CD14-positive monocyte (primary cell): ENCODE measurements around the gene TRAPPC3L. TPM values are rescaled to one million over a fixed set of nuclear protein-coding genes. Genes with fewer than 3 reads are reported as not detected.

Experiments used
- DNase-seq, 3 donors: peaks; one replicate each; pipeline ENCODE4 v3.0.0-alpha.2; 2011 to 2022
- H2AFZ ChIP-seq: 2 replicates; pipeline ENCODE4 v1.6.0; 2012; ENCODE audit warnings: mild to moderate bottlenecking, low read depth, low read length, inconsistent platforms; ENCODE audit not compliant: insufficient read depth, poor library complexity, severe bottlenecking
- H3K27ac ChIP-seq, 2 donors: 1 replicate in 1 of 2; 2 replicates in 1 of 2; pipeline ENCODE4 v1.5.1; 2012 to 2013; ENCODE audit warnings: low read length in 2 of 2, control low read depth in 1 of 2, inconsistent platforms in 1 of 2, low read depth in 1 of 2, mild to moderate bottlenecking in 1 of 2
- H3K27me3 ChIP-seq, 2 donors: one replicate each; pipeline versions ENCODE4 v1.6.0 to v1.6.1; 2011 to 2013; ENCODE audit warnings: low read length in 2 of 2; ENCODE audit not compliant: control insufficient read depth in 2 of 2, insufficient read depth in 2 of 2
- H3K36me3 ChIP-seq, 2 donors: replicated peaks in 1 of 2; 1 replicate in 1 of 2; 2 replicates in 1 of 2; pipeline versions ENCODE4 v1.5.1 to v1.6.1; 2012 to 2013; ENCODE audit warnings: low read length in 2 of 2, control low read depth in 1 of 2, inconsistent platforms in 1 of 2, mild to moderate bottlenecking in 1 of 2; ENCODE audit not compliant: insufficient read depth in 2 of 2, control insufficient read depth in 1 of 2
- H3K4me1 ChIP-seq, 2 donors: 1 replicate in 1 of 2; 2 replicates in 1 of 2; pipeline versions ENCODE4 v1.5.1 to v1.6.1; 2012 to 2013; ENCODE audit warnings: low read length in 2 of 2, control low read depth in 1 of 2, inconsistent platforms in 1 of 2, mild to moderate bottlenecking in 1 of 2, moderate library complexity in 1 of 2; ENCODE audit not compliant: insufficient read depth in 2 of 2, control insufficient read depth in 1 of 2
- H3K4me2 ChIP-seq: replicated peaks from 2 replicates; pipeline ENCODE3; 2012; ENCODE audit warnings: low read length, moderate library complexity, mild to moderate bottlenecking; ENCODE audit not compliant: poor library complexity, severe bottlenecking; ENCODE audit errors: extremely low read depth
- H3K4me3 ChIP-seq, 3 experiments: fragments of 200-600 bp in 1 of 3; sonication (generic) in 1 of 3; replicated peaks in 1 of 3; 1 replicate in 2 of 3; 2 replicates in 1 of 3; pipeline ENCODE4 v1.5.1; 2011 to 2013; ENCODE audit warnings: low read length in 3 of 3, mild to moderate bottlenecking in 3 of 3, control low read depth in 2 of 3, low read depth in 2 of 3, inconsistent platforms in 1 of 3, moderate library complexity in 1 of 3
- H3K79me2 ChIP-seq: 2 replicates; pipeline ENCODE4 v1.6.0; 2012; ENCODE audit warnings: mild to moderate bottlenecking, control low read depth, inconsistent platforms, low read length, moderate library complexity; ENCODE audit not compliant: insufficient read depth
- H3K9ac ChIP-seq: 2 replicates; pipeline ENCODE4 v1.6.0; 2017; ENCODE audit warnings: low read length, mild to moderate bottlenecking; ENCODE audit not compliant: insufficient read depth, poor library complexity, severe bottlenecking
- H3K9me3 ChIP-seq, 2 donors: replicated peaks in 1 of 2; 1 replicate in 1 of 2; 2 replicates in 1 of 2; pipeline versions ENCODE4 v1.5.1 to v1.6.1; 2012 to 2013; ENCODE audit warnings: low read length in 2 of 2, control low read depth in 1 of 2; ENCODE audit not compliant: control insufficient read depth in 1 of 2, insufficient read depth in 1 of 2
- H4K20me1 ChIP-seq: 2 replicates; pipeline ENCODE4 v1.6.0; 2012; ENCODE audit warnings: mild to moderate bottlenecking, low read length, control low read depth, moderate library complexity; ENCODE audit not compliant: insufficient read depth
- H3K27ac Mint-ChIP-seq, 7 donors: one replicate each; pipeline ENCODE4 v1.8.0; 2020; ENCODE audit warnings: mild to moderate bottlenecking in 7 of 7, mixed read lengths in 7 of 7, moderate library complexity in 6 of 7, inconsistent platforms in 2 of 7
- H3K27me3 Mint-ChIP-seq, 3 donors: one replicate each; pipeline ENCODE4 v1.8.0; 2021 to 2022; ENCODE audit warnings: low read depth in 3 of 3, mild to moderate bottlenecking in 3 of 3, mixed read lengths in 3 of 3, moderate library complexity in 3 of 3, inconsistent platforms in 1 of 3
- H3K36me3 Mint-ChIP-seq, 2 donors: one replicate each; pipeline ENCODE4 v1.8.0; 2020; ENCODE audit warnings: mixed read lengths in 2 of 2, inconsistent platforms in 1 of 2, mild to moderate bottlenecking in 1 of 2
- H3K4me1 Mint-ChIP-seq: one replicate; pipeline ENCODE4 v1.8.0; 2020; ENCODE audit warnings: mild to moderate bottlenecking, mixed read lengths
- H3K4me3 Mint-ChIP-seq, 2 donors: one replicate each; pipeline ENCODE4 v1.8.0; 2020; ENCODE audit warnings: mild to moderate bottlenecking in 2 of 2, mixed read lengths in 2 of 2, moderate library complexity in 1 of 2
- H3K9me3 Mint-ChIP-seq, 7 donors: one replicate each; pipeline ENCODE4 v1.8.0; 2020 to 2022; ENCODE audit warnings: mixed read lengths in 7 of 7, mild to moderate bottlenecking in 6 of 7, moderate library complexity in 6 of 7, inconsistent platforms in 2 of 7
- CTCF ChIP-seq: fragments of 200-600 bp; IDR thresholded peaks from one replicate; pipeline ENCODE4 v1.8.0; 2022; ENCODE audit warnings: antibody characterized with exemption, mild to moderate bottlenecking
- WGBS: methylation state at CpG from one replicate; pipeline ENCODE4 v1.1.5; 2013; ENCODE audit warnings: missing lambda C conversion rate; ENCODE audit not compliant: insufficient coverage; 5-methylcytosine and 5-hydroxymethylcytosine counted together
- intact Hi-C, 2 donors: fragments of 100-400 bp; cut with micrococcal nuclease; formaldehyde crosslinking; loops; one replicate each; pipeline versions ENCODE4 v1.15.0 to v1.15.1; 2023
- polyA plus RNA-seq, 3 donors: library from polyadenylated mRNA; depleted of rRNA in 1 of 3; unstranded in 2 of 3; stranded (reverse) in 1 of 3; fragments of 300-500 nt in 2 of 3; fragments of >200 nt in 1 of 3; fragmentation: Illumina TruSeq in 2 of 3; gene quantifications; 1 replicate in 2 of 3; 2 replicates in 1 of 3; pipeline ENCODE4 v1.2.3, GENCODE V29; 2012 to 2021

Gene TRAPPC3L
- polyA plus RNA-seq, 3 donors: 0.17 TPM; not detected in 2

GRCh38 chr6:116536216-116536621, 9.3 kb downstream of the TRAPPC3L start:
- Histone ChIP-seq H2AFZ (no peak overlapping the region), H3K4me2 (no peak overlapping the region), H3K4me3 (no peak overlapping the region), H3K4me1 (no peaks in the 10 kb centered on the region), H3K27ac (no peak overlapping the region), H3K79me2 (no peaks in the 10 kb centered on the region), H3K27me3 (no peaks in the 10 kb centered on the region), H3K9me3 (no peaks in the 10 kb centered on the region), H3K9ac (no peak overlapping the region), H3K36me3 (no peaks in the 10 kb centered on the region), H4K20me1 (no peaks in the 10 kb centered on the region)
- Mint-ChIP-seq H3K4me3 (no peak overlapping the region), H3K4me1 (peaks cover 4% of the 10 kb centered on the region), H3K9me3 (no peaks in the 10 kb centered on the region), H3K27me3 (peaks cover 4 to 7% (median 5%) of the 10 kb centered on the region in 3 donors), H3K36me3 (no peaks in the 10 kb centered on the region), H3K27ac (no peak overlapping the region)
- WGBS: no CpG with 5 or more reads among the region's 4 CpGs
- DNase-seq: peak; percentile 34 to 64 (median 46)
- TF ChIP-seq CTCF: peak; percentile 86
- intact Hi-C loops: loop anchor here in 1 of 2 donors (10.0 kb wide), 2 partner anchors 91 to 141 kb away; no protein-coding TSS in a partner anchor

GRCh38 chr6:116535109-116535508, 10.4 kb downstream of the TRAPPC3L start:
- no peaks in the 10 kb centered on the region for H3K9me3 ChIP-seq
- Mint-ChIP-seq H3K9me3 (no peaks in the 10 kb centered on the region), H3K4me3 (no peak overlapping the region), H3K36me3 (no peaks in the 10 kb centered on the region), H3K4me1 (peaks cover 11% of the 10 kb centered on the region), H3K27me3 (peaks cover 3 to 7% (median 4%) of the 10 kb centered on the region in 3 donors), H3K27ac (no peak overlapping the region)
- no peak overlapping the region for H3K4me2 ChIP-seq
- H3K79me2 ChIP-seq: no peaks in the 10 kb centered on the region
- no peak overlapping the region for H3K4me3 ChIP-seq
- no peak for DNase-seq
- no peak overlapping the region for H3K9ac ChIP-seq
- TF ChIP-seq CTCF: no peak
- H3K27ac ChIP-seq: no peak overlapping the region
- peak overlapping the region; percentile 11 for H2AFZ ChIP-seq
- H3K4me1 ChIP-seq: peaks cover 4 to 5% of the 10 kb centered on the region in 2 donors
- no peaks in the 10 kb centered on the region for H3K27me3 ChIP-seq
- no peaks in the 10 kb centered on the region for H4K20me1 ChIP-seq
- no peaks in the 10 kb centered on the region for H3K36me3 ChIP-seq
- intact Hi-C loops: loop anchor here in 1 of 2 donors (10.0 kb wide), 2 partner anchors 90 to 140 kb away; no protein-coding TSS in a partner anchor
